ENCODE measurements around the gene EFHC2.
"Not testable (repeated sequence)": the region's sequence is repeated elsewhere in the genome, so short reads cannot be mapped to it uniquely, and the experiment has no call there.

The EFHC2 gene

GRCh38 chrX:44299177-44299576 lies 44.3 kb downstream of the EFHC2 start:
- no peak for DNase-seq (ENCODE audit: low spot score)

- DNase-seq (ENCODE audit: low spot score) = no peak
Measured at GRCh38 chrX:44291468-44292092, 51.9 kb downstream of the EFHC2 start.

- DNase-seq (ENCODE audit: low spot score) = no peak
Measured at GRCh38 chrX:44290718-44291117, 52.8 kb downstream of the EFHC2 start.

- DNase-seq (ENCODE audit: low spot score) = no peak
Measured at GRCh38 chrX:44282753-44283152, 60.7 kb downstream of the EFHC2 start.

DNA sequence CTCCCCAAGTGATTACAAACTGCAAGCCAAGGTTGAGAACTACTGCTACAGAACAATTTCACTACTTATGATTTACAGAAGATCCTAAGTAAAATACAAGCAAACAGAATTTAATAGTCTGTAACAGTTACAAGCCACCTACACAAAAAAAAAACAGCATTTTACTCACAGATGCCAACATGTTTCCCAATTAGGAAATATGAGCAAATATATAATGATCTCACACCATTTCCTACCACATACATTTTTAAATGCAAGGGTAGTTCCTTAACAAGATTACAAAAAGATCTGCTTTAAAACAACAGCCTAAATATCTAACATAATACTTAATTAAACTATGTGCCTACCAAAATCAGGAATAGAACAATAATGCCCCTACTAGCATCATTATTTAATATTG lies 63.4 kb downstream of the EFHC2 start:
- DNase-seq (ENCODE audit: low spot score) = no peak

DNA sequence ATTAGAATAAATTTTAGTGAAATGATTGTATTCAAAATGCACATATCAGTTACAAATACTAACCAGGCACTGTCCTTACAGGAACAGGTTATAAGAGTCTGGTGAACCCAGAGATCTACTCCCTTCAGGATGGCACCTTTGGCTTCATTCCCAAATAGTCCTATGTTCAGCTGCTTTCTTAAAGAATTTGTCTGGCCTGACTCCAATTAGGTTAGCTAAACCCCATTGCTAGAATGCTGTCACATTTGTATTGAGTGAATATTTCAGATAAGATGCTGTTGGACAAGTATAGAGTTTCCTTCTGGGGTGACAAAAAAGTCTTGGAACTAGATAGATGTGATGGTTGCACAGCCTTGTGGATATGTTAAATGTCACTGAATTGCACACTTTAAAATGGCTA lies 69.4 kb downstream of the EFHC2 start:
- DNase-seq (ENCODE audit: low spot score) = no peak

- no peak for DNase-seq (ENCODE audit: low spot score)
Measured at GRCh38 chrX:44267861-44268260, 75.6 kb downstream of the EFHC2 start.

DNA sequence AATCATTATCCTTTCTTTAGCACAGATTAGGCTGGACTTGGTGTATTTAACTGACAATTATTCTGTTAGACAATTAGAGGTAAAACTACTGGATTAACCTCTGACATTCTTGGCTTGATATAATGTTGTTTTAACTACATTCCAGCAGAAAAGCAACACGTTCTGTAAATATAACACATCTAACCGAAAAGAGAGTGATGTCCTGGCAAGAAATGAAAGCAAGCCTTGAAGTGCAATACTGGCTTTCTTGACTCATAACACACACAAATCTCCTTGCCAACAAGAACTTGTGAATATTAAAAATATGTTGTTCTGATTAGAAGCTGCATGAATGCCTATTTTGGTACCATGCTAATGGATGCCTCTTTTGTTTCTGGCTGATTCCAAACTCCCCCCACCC lies 76.4 kb downstream of the EFHC2 start:
- no peak for DNase-seq (ENCODE audit: low spot score)

DNA sequence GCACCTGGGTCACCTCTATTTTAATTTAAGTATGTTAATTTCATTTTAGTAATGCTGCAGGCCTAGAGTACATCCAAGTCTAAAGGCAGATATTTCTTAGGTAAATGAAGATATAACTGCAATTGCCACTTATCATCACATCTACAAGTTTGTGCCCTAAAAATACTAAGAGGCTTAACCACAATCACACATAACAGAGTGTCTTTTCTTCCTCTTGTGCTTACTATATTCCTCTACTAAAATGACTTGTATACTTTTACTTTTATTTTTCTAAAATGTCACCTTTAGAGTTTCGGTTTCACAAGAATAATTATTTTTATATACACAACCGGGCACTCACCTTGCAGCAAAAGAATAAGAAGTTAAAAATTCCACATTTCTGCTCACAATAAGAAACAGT lies 77.9 kb downstream of the EFHC2 start:
- peak; percentile 5 for DNase-seq (ENCODE audit: low spot score)

GRCh38 chrX:44264936-44265335 lies 78.5 kb downstream of the EFHC2 start:
- DNase-seq (ENCODE audit: low spot score) = no peak

- no peak for DNase-seq (ENCODE audit: low spot score)
Measured at GRCh38 chrX:44261286-44261685, 82.2 kb downstream of the EFHC2 start.

GRCh38 chrX:44260609-44261008 lies 82.9 kb downstream of the EFHC2 start:
- DNase-seq (ENCODE audit: low spot score) = no peak

DNA sequence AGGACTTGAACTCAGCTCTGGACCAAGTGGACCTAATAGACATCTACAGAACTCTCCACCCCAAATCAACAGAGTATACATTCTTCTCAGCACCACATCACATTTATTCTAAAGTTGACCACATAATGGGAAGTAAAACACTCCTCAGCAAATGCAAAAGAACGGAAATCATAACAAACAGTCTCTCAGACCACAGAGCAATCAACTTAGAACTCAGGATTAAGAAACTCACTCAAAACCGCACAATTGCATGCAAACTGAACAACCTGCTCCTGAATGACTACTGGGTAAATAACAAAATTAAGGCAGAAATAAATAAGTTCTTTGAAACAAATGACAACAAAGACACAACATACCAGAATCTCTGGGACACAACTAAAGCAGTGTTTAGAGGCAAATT lies 87.7 kb downstream of the EFHC2 start:
- not testable (repeated sequence) for DNase-seq (ENCODE audit: low spot score)

DNA sequence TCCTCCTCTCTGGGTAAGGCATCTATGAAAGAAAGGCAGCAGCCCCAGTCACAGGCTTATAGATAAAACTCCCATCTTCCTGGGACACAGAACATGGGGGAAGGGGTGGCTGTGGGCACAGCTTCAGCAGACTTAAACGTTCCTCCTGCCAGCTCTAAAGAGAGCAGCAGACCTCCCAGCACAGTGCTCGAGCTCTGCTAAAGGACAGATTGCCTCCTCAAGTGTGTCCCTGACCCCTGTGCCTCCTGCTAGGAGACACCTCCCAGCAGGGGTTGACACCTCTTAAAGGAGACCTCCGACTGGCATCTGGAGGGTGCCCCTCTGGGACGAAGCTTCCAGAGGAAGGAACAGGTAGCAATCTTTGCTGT lies 89.9 kb downstream of the EFHC2 start:
- DNase-seq (ENCODE audit: low spot score) = no peak

- peak; percentile 78 for DNase-seq (ENCODE audit: low spot score)
Measured at GRCh38 chrX:44252688-44253574, 90.5 kb downstream of the EFHC2 start.

- no peak for DNase-seq (ENCODE audit: low spot score)
Measured at GRCh38 chrX:44247468-44247867, 96.0 kb downstream of the EFHC2 start.

GRCh38 chrX:44246826-44247225 lies 96.6 kb downstream of the EFHC2 start:
- DNase-seq (ENCODE audit: low spot score) = no peak

DNA sequence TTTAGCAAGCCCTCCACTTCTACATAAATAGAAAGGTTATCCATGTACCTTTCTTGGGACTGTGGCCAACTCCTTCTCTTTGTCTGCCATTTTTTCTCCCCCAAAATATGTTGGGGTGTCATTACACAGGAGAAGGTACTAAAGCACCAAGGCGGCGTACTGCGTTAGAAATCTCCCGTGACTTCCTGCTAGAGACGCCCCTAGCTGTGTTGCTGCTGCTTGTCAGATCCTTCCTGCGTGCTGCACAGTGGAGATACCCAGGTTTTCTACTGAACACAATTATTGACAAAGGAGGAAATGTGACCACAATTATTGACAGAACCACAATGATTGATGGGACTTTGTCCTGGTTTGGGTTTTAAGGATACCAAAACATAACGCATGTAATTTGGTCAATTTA lies 97.7 kb downstream of the EFHC2 start:
- peak; percentile 37 for DNase-seq (ENCODE audit: low spot score)

DNA sequence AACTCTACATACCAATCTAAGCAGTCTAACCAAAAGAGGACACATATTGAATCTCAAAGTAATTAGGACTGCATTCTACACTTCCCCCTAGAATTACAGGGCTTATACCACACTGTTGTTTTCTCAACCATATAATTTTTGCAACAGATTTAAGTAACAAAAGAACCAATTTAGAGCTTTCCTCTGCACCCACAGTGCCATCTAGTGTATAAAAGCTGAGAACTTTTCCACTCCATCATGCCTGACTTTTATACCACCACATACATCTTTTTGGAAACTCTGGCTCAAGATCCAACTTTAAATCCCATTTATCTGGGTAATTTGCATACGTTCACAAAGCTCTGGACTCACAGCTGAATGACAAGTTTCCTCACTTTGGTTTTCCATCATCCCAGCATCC lies 99.5 kb downstream of the EFHC2 start:
- DNase-seq (ENCODE audit: low spot score) = peak; percentile 36

- no peak for DNase-seq (ENCODE audit: low spot score)
Measured at GRCh38 chrX:44241546-44241945, 101.9 kb downstream of the EFHC2 start.

GRCh38 chrX:44240036-44240435 lies 103.4 kb downstream of the EFHC2 start:
- DNase-seq (ENCODE audit: low spot score) = no peak

DNA sequence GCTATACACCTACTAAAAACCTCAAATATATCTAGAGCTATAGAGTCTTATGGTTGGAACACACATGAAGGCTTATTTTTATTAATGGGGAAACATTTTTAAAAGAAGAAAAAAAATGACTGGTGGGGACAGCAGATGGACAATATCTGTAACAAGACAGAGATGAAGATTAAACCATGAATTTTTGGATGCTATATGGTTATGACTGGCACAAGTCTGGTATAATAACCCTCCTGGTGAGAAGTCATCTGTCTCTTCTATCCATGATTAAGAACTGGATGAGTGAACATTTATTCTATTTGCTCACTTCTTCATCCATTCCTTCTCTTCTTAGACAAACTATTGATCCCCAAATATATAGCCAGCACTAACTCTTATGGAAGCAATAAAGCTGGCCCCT lies 104.4 kb downstream of the EFHC2 start:
- DNase-seq (ENCODE audit: low spot score) = no peak

- no peak for DNase-seq (ENCODE audit: low spot score)
Measured at GRCh38 chrX:44235534-44235933, 107.9 kb downstream of the EFHC2 start.

- DNase-seq (ENCODE audit: low spot score) = no peak
Measured at GRCh38 chrX:44234541-44234940, 108.9 kb downstream of the EFHC2 start.

All from CD4-positive, alpha-beta T cell treated with Interleukin-2 at 100 ng/mL for 4 hours (primary cell).